ENCODE data around the gene MAPKAPK5. TPM values are rescaled to one million over a fixed set of nuclear protein-coding genes. Genes with fewer than 3 reads are reported as not detected.

MAPKAPK5 gene
- polyA plus RNA-seq, 1 experiment, result 32.5 TPM

GRCh38 chr12:111887926-111888745, 46.1 kb downstream of the MAPKAPK5 start:
- CTCF ChIA-PET, result interaction anchor here (1.3 kb wide), 1 partner anchor 12 kb away, joined by 3 read pairs; no protein-coding TSS in a partner anchor
- DNase-seq (ENCODE audit: low read depth), result no peak
- POLR2A ChIA-PET, result no interaction called here
- Histone ChIP-seq H3K27me3 (ENCODE audit: control insufficient read depth, insufficient read depth, low read length) (no peaks in the 10 kb centered on the region), H3K4me3 (ENCODE audit: low read depth, low read length) (no peak overlapping the region), H3K36me3 (ENCODE audit: control insufficient read depth, insufficient read depth, low read length) (peaks cover 28% of the 10 kb centered on the region)
- TF ChIP-seq CTCF (IDR thresholded peaks at IDR 0.05; ENCODE audit: insufficient read depth, low read depth, low read length), result no peak

GRCh38 chr12:111893287-111893686, 51.3 kb downstream of the MAPKAPK5 start:
- TF ChIP-seq CTCF (IDR thresholded peaks at IDR 0.05; ENCODE audit: insufficient read depth, low read depth, low read length), result no peak
- H3K36me3 ChIP-seq (ENCODE audit: control insufficient read depth, insufficient read depth, low read length), result peaks cover 3% of the 10 kb centered on the region
- no peak overlapping the region for H3K4me3 ChIP-seq (ENCODE audit: low read depth, low read length)
- ChIA-PET POLR2A (interaction anchor here (0.5 kb wide), 1 partner anchor 166 kb away, joined by 3 read pairs; no protein-coding TSS in a partner anchor), CTCF (no interaction called here)
- no peaks in the 10 kb centered on the region for H3K27me3 ChIP-seq (ENCODE audit: control insufficient read depth, insufficient read depth, low read length)
- no peak for DNase-seq (ENCODE audit: low read depth)

GRCh38 chr12:111894556-111894955, 52.5 kb downstream of the MAPKAPK5 start:
- TF ChIP-seq CTCF (IDR thresholded peaks at IDR 0.05; ENCODE audit: insufficient read depth, low read depth, low read length), result no peak
- no peak overlapping the region for H3K4me3 ChIP-seq (ENCODE audit: low read depth, low read length)
- no peaks in the 10 kb centered on the region for H3K27me3 ChIP-seq (ENCODE audit: control insufficient read depth, insufficient read depth, low read length)
- H3K36me3 ChIP-seq (ENCODE audit: control insufficient read depth, insufficient read depth, low read length), result peaks cover 3% of the 10 kb centered on the region
- POLR2A ChIA-PET, result no interaction called here
- CTCF ChIA-PET, result interaction anchor here (1.1 kb wide), 1 partner anchor 19 kb away, joined by 3 read pairs; no protein-coding TSS in a partner anchor
- no peak for DNase-seq (ENCODE audit: low read depth)

GRCh38 chr12:111901182-111901581, 59.2 kb downstream of the MAPKAPK5 start:
- Histone ChIP-seq H3K4me3 (ENCODE audit: low read depth, low read length) (no peak overlapping the region), H3K36me3 (ENCODE audit: control insufficient read depth, insufficient read depth, low read length) (no peaks in the 10 kb centered on the region), H3K27me3 (ENCODE audit: control insufficient read depth, insufficient read depth, low read length) (no peaks in the 10 kb centered on the region)
- POLR2A ChIA-PET, result no interaction called here
- no peak for DNase-seq (ENCODE audit: low read depth)
- CTCF ChIA-PET, result no interaction called here
- TF ChIP-seq CTCF (IDR thresholded peaks at IDR 0.05; ENCODE audit: insufficient read depth, low read depth, low read length), result no peak

- Histone ChIP-seq H3K27me3 (ENCODE audit: control insufficient read depth, insufficient read depth, low read length) (no peaks in the 10 kb centered on the region), H3K4me3 (ENCODE audit: low read depth, low read length) (no peak overlapping the region), H3K36me3 (ENCODE audit: control insufficient read depth, insufficient read depth, low read length) (no peaks in the 10 kb centered on the region)
- no peak for TF ChIP-seq CTCF (IDR thresholded peaks at IDR 0.05; ENCODE audit: insufficient read depth, low read depth, low read length)
- CTCF ChIA-PET, result interaction anchor here (1.1 kb wide), 1 partner anchor 15 kb away, joined by 3 read pairs; no protein-coding TSS in a partner anchor
- DNase-seq (ENCODE audit: low read depth), result no peak
- POLR2A ChIA-PET, result no interaction called here
Measured at GRCh38 chr12:111904446-111904975, 62.5 kb downstream of the MAPKAPK5 start.

Data from BJ (cell line).